A673 (cell line): Measurements from ENCODE around the gene CHN1.

Experiments used
- CTCF ChIP-seq: fragments of 300-800, 200-600 bp; sonication (generic); conservative IDR thresholded peaks from 2 replicates; pipeline ENCODE4 v1.5.1; 2017; ENCODE audit warnings: low read depth, mild to moderate bottlenecking, antibody characterized with exemption, low read length, moderate library complexity, mixed read lengths
- EZH2 ChIP-seq: fragments of 200-600 bp; sonication (generic); IDR thresholded peaks from 2 replicates; pipeline ENCODE4 v1.6.1; 2017; ENCODE audit warnings: borderline replicate concordance, low read depth, mild to moderate bottlenecking, mixed read lengths, antibody characterized with exemption, low read length; ENCODE audit not compliant: poor library complexity, severe bottlenecking

- TF ChIP-seq CTCF (no peak), EZH2 (no peak)
Measured at GRCh38 chr2:174766271-174766670, 238.9 kb downstream of the CHN1 start.
